ENCODE data around the gene SLC2A4RG.

GRCh38 chr20:63702751-63703470 lies 36.7 kb upstream of the SLC2A4RG start:
- no peak for TF ChIP-seq CTCF (IDR thresholded peaks at IDR 0.05)
- no peak for TF ChIP-seq POLR2AphosphoS5 (IDR thresholded peaks at IDR 0.05)
- no peak for TF ChIP-seq EP300 (IDR thresholded peaks at IDR 0.05)
- no peak for TF ChIP-seq POLR2A (IDR thresholded peaks at IDR 0.05; ENCODE audit: low read depth)
